WTC11 (cell line): ENCODE data around the gene PIGV. TPM values are rescaled to one million over a fixed set of nuclear protein-coding genes. Genes with fewer than 3 reads are reported as not detected.
A peak's percentile ranks its signal among the peaks of the same experiment; 100 is the strongest.

Experiments used
- ATAC-seq: fragments of 200-7000 bp; cut with Tn5 transposase; 2 replicates; pipeline ENCODE4 v1.10.0; 2021; ENCODE audit warnings: mild to moderate bottlenecking, moderate library complexity
- CTCF ChIA-PET: fragments of 300-600 bp; sonication (Branson Sonifier 250); formaldehyde crosslinking; loops from one replicate; lab custom pipeline; 2021; ENCODE audit warnings: antibody characterized with exemption; lab: Charles Lee
- POLR2A ChIA-PET: fragments of 350-600 bp; sonication (Branson Sonifier 250); formaldehyde crosslinking; loops from one replicate; lab custom pipeline; 2021; ENCODE audit warnings: antibody characterized with exemption; lab: Charles Lee
- DNase-seq: peaks from one replicate; pipeline ENCODE4 v3.0.0; 2021; ENCODE audit warnings: low spot score
- H3K27ac Mint-ChIP-seq: 2 replicates; pipeline ENCODE4 v1.8.0; 2021; ENCODE audit warnings: mixed read lengths
- H3K27me3 Mint-ChIP-seq: 2 replicates; pipeline ENCODE4 v1.8.0; 2021; ENCODE audit warnings: low read depth, mild to moderate bottlenecking, moderate library complexity, mixed read lengths
- H3K36me3 Mint-ChIP-seq: 2 replicates; pipeline ENCODE4 v1.8.0; 2021; ENCODE audit warnings: mixed read lengths
- H3K4me1 Mint-ChIP-seq: 2 replicates; pipeline ENCODE4 v1.8.0; 2022; ENCODE audit warnings: mixed read lengths
- H3K4me3 Mint-ChIP-seq: 2 replicates; pipeline ENCODE4 v1.8.0; 2021; ENCODE audit warnings: mild to moderate bottlenecking, moderate library complexity, mixed read lengths
- H3K9me3 Mint-ChIP-seq: 2 replicates; pipeline ENCODE4 v1.8.0; 2021; ENCODE audit warnings: mixed read lengths
- CBFB ChIP-seq: sonication (generic); formaldehyde crosslinking; IDR thresholded peaks from 2 replicates; pipeline ENCODE4 v1.8.1; 2022; ENCODE audit warnings: mild to moderate bottlenecking, low read depth, missing genetic modification reagents
- GTF2I ChIP-seq: fragments of 250-450 bp; sonication (Bioruptor Pico); conservative IDR thresholded peaks from 2 replicates; pipeline ENCODE4 v1.4.0; 2021; ENCODE audit warnings: mild to moderate bottlenecking
- NFATC4 ChIP-seq: fragments of 250-450 bp; sonication (Bioruptor Pico); IDR thresholded peaks from 2 replicates; pipeline ENCODE4 v1.9.0; 2021; ENCODE audit warnings: mild to moderate bottlenecking
- OVOL2 ChIP-seq: fragments of 250-450 bp; sonication (Bioruptor Pico); IDR thresholded peaks from 2 replicates; pipeline ENCODE4 v1.9.0; 2021; ENCODE audit warnings: mild to moderate bottlenecking, borderline replicate concordance
- SMAD3 ChIP-seq: sonication (generic); formaldehyde crosslinking; IDR thresholded peaks from 2 replicates; pipeline ENCODE4 v1.8.0; 2022; ENCODE audit warnings: missing genetic modification reagents, mild to moderate bottlenecking, borderline replicate concordance
- SP1 ChIP-seq: sonication (generic); formaldehyde crosslinking; conservative IDR thresholded peaks from 2 replicates; pipeline ENCODE4 v1.8.1; 2022; ENCODE audit warnings: missing genetic modification reagents
- ZNF121 ChIP-seq: sonication (generic); formaldehyde crosslinking; IDR thresholded peaks from 2 replicates; pipeline ENCODE4 v1.8.0; 2023; ENCODE audit warnings: missing genetic modification reagents
- ZNF263 ChIP-seq: sonication (generic); formaldehyde crosslinking; IDR thresholded peaks from 2 replicates; pipeline ENCODE4 v1.8.1; 2022; ENCODE audit warnings: low read depth, mild to moderate bottlenecking, moderate library complexity, missing genetic modification reagents
- total RNA-seq: library from RNA; stranded (reverse); gene quantifications from 3 replicates; pipeline ENCODE4 v1.2.3, GENCODE V29; 2021
- TF ChIP-seq, protein P1 (sequence below): sonication (generic); formaldehyde crosslinking; IDR thresholded peaks from 2 replicates; pipeline ENCODE4 v1.8.1; 2022; ENCODE audit warnings: missing genetic modification reagents, borderline replicate concordance
- TF ChIP-seq, protein P2 (sequence below): fragments of 250-450 bp; sonication (Bioruptor Pico); IDR thresholded peaks from 2 replicates; pipeline ENCODE4 v1.8.0; 2021; ENCODE audit warnings: mild to moderate bottlenecking
- TF ChIP-seq, protein P3 (sequence below): fragments of 250-450 bp; sonication (Bioruptor Pico); IDR thresholded peaks from 2 replicates; pipeline ENCODE4 v1.9.0; 2021; ENCODE audit warnings: mild to moderate bottlenecking, borderline replicate concordance
- TF ChIP-seq, protein P4 (sequence below): sonication (generic); formaldehyde crosslinking; IDR thresholded peaks from 2 replicates; pipeline ENCODE4 v1.8.1; 2023; ENCODE audit warnings: mild to moderate bottlenecking, missing genetic modification reagents
- TF ChIP-seq, protein P5 (sequence below): fragments of 250-450 bp; sonication (Bioruptor Pico); IDR thresholded peaks from 2 replicates; pipeline ENCODE4 v1.9.0; 2021; ENCODE audit warnings: moderate library complexity, mild to moderate bottlenecking, inconsistent platforms, borderline replicate concordance

The PIGV gene
- total RNA-seq, 1 experiment from 2014 or later: 15.0 TPM

DNA sequence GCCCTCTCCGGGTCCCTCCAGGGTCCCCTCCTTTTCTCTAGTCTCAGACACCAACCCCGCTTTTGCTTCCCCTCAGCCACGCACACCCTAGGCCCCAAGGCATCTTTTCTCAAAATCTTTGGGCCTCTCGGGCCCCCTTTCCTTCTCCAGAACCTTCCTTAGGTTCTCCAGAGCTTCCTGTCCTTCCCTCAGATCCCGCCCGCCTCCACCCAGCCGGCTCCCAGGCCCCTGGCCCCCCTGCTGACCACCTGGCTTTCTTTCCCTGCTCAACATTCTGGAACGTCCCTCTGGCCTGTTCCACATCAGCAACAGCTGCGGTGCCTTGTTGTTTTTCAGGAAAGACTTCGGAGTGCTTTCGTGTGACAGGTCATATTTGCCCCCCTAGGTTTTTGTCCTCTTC is 39.9 kb downstream of the PIGV start:
- peaks cover 4% of the 10 kb centered on the region for H3K36me3 Mint-ChIP-seq
- POLR2A ChIA-PET: interaction anchor here (0.6 kb wide), 1 partner anchor 205 kb away, joined by 6 read pairs; no protein-coding TSS in a partner anchor
- TF ChIP-seq, protein P1, sequence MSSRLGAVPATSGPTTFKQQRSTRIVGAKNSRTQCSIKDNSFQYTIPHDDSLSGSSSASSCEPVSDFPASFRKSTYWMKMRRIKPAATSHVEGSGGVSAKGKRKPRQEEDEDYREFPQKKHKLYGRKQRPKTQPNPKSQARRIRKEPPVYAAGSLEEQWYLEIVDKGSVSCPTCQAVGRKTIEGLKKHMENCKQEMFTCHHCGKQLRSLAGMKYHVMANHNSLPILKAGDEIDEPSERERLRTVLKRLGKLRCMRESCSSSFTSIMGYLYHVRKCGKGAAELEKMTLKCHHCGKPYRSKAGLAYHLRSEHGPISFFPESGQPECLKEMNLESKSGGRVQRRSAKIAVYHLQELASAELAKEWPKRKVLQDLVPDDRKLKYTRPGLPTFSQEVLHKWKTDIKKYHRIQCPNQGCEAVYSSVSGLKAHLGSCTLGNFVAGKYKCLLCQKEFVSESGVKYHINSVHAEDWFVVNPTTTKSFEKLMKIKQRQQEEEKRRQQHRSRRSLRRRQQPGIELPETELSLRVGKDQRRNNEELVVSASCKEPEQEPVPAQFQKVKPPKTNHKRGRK (CRISPR knock-in tag): no peak
- TF ChIP-seq CBFB (CRISPR knock-in tag) (no peak), SP1 (CRISPR knock-in tag) (no peak)
- TF ChIP-seq, protein P2, sequence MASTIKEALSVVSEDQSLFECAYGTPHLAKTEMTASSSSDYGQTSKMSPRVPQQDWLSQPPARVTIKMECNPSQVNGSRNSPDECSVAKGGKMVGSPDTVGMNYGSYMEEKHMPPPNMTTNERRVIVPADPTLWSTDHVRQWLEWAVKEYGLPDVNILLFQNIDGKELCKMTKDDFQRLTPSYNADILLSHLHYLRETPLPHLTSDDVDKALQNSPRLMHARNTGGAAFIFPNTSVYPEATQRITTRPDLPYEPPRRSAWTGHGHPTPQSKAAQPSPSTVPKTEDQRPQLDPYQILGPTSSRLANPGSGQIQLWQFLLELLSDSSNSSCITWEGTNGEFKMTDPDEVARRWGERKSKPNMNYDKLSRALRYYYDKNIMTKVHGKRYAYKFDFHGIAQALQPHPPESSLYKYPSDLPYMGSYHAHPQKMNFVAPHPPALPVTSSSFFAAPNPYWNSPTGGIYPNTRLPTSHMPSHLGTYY: no peak
- H3K4me1 Mint-ChIP-seq: peaks cover 35% of the 10 kb centered on the region
- H3K9me3 Mint-ChIP-seq: peaks cover 4% of the 10 kb centered on the region
- peak overlapping the region; percentile 77 for H3K4me3 Mint-ChIP-seq
- ATAC-seq: no peak
- DNase-seq: peak; percentile 35
- peaks cover 2% of the 10 kb centered on the region; the same call in 1 of the 2 replicates for H3K27me3 Mint-ChIP-seq
- CTCF ChIA-PET: interaction anchor here (0.7 to 1.0 kb wide), 3 partner anchors 28 to 39 kb away, joined by 3 read pairs; partner anchors contain the start of gene SFN
- no peak overlapping the region; the same call in 1 of the 2 replicates for H3K27ac Mint-ChIP-seq

DNA sequence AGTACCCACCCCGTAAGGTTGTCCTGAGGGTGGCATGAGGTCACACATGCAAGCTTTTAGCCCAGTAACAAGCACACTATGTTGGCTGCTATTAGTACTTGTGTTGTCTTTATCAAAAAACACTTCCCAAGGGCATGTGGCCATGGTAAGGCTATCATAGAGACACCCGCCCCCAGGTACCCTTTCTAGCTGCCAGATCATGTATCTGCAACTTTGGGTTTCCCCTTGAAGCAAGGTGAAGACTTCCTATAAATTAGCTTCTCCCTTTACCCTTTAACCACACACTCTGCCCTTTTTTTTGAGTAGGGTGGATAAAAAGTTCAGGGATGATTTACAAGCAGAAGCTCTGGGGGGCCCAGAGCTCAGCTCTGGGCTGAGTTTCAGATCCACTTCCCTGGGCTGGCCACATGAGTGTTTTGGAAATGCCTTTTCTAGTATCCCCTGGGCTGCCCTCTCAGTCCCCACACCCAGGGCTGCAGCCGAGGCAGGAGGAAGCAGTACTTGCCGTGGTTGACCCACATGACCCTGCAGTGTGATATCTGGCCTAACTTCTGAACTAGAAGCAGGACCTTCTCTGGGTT is 40.8 kb downstream of the PIGV start:
- ATAC-seq: no peak
- no peak for TF ChIP-seq GTF2I
- TF ChIP-seq ZNF121: no peak
- TF ChIP-seq OVOL2 (CRISPR knock-in tag): no peak
- no peak for TF ChIP-seq NFATC4 (CRISPR knock-in tag)
- TF ChIP-seq, protein P3, sequence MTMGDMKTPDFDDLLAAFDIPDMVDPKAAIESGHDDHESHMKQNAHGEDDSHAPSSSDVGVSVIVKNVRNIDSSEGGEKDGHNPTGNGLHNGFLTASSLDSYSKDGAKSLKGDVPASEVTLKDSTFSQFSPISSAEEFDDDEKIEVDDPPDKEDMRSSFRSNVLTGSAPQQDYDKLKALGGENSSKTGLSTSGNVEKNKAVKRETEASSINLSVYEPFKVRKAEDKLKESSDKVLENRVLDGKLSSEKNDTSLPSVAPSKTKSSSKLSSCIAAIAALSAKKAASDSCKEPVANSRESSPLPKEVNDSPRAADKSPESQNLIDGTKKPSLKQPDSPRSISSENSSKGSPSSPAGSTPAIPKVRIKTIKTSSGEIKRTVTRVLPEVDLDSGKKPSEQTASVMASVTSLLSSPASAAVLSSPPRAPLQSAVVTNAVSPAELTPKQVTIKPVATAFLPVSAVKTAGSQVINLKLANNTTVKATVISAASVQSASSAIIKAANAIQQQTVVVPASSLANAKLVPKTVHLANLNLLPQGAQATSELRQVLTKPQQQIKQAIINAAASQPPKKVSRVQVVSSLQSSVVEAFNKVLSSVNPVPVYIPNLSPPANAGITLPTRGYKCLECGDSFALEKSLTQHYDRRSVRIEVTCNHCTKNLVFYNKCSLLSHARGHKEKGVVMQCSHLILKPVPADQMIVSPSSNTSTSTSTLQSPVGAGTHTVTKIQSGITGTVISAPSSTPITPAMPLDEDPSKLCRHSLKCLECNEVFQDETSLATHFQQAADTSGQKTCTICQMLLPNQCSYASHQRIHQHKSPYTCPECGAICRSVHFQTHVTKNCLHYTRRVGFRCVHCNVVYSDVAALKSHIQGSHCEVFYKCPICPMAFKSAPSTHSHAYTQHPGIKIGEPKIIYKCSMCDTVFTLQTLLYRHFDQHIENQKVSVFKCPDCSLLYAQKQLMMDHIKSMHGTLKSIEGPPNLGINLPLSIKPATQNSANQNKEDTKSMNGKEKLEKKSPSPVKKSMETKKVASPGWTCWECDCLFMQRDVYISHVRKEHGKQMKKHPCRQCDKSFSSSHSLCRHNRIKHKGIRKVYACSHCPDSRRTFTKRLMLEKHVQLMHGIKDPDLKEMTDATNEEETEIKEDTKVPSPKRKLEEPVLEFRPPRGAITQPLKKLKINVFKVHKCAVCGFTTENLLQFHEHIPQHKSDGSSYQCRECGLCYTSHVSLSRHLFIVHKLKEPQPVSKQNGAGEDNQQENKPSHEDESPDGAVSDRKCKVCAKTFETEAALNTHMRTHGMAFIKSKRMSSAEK (CRISPR knock-in tag): no peak
- TF ChIP-seq, protein P2: no peak
- TF ChIP-seq ZNF263 (CRISPR knock-in tag): no peak
- TF ChIP-seq, protein P4, sequence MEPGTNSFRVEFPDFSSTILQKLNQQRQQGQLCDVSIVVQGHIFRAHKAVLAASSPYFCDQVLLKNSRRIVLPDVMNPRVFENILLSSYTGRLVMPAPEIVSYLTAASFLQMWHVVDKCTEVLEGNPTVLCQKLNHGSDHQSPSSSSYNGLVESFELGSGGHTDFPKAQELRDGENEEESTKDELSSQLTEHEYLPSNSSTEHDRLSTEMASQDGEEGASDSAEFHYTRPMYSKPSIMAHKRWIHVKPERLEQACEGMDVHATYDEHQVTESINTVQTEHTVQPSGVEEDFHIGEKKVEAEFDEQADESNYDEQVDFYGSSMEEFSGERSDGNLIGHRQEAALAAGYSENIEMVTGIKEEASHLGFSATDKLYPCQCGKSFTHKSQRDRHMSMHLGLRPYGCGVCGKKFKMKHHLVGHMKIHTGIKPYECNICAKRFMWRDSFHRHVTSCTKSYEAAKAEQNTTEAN (CRISPR knock-in tag): no peak
- TF ChIP-seq, protein P5, sequence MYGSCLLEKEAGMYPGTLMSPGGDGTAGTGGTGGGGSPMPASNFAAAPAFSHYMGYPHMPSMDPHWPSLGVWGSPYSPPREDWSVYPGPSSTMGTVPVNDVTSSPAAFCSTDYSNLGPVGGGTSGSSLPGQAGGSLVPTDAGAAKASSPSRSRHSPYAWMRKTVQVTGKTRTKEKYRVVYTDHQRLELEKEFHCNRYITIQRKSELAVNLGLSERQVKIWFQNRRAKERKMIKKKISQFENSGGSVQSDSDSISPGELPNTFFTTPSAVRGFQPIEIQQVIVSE (CRISPR knock-in tag): no peak
- no peak for TF ChIP-seq SMAD3 (CRISPR knock-in tag)
- Mint-ChIP-seq H3K27me3 (no peaks in the 10 kb centered on the region), H3K27ac (no peak overlapping the region), H3K36me3 (peaks cover 11% of the 10 kb centered on the region), H3K9me3 (no peaks in the 10 kb centered on the region), H3K4me1 (peaks cover 35% of the 10 kb centered on the region), H3K4me3 (peak overlapping the region; percentile 77)
- CTCF ChIA-PET: interaction anchor here (0.7 to 1.0 kb wide), 3 partner anchors 8 to 35 kb away, joined by 3 read pairs; partner anchors contain the start of gene SFN
- no peak for DNase-seq
- POLR2A ChIA-PET: no interaction called here
